H1 (cell line): ENCODE measurements around the gene ARRDC1. TPM values are rescaled to one million over a fixed set of nuclear protein-coding genes. Genes with fewer than 3 reads are reported as not detected.

Source experiments
- ATF2 ChIP-seq: IDR thresholded peaks from 2 replicates; pipeline ENCODE4 v1.6.1; 2012; ENCODE audit warnings: low read length, inconsistent platforms
- GTF2F1 ChIP-seq: IDR thresholded peaks from 2 replicates; pipeline ENCODE4 v1.6.1; 2012; ENCODE audit warnings: low read depth, low read length, improper control_type of control experiment, borderline replicate concordance
- PHF8 ChIP-seq: fragments of 200-600 bp; sonication (generic); conservative IDR thresholded peaks from 2 replicates; pipeline ENCODE4 v1.7.1; 2012; ENCODE audit warnings: low read depth, mild to moderate bottlenecking, inconsistent platforms, low read length, moderate library complexity
- polyA plus RNA-seq, 7 experiments: library from polyadenylated mRNA; depleted of rRNA in 3 of 7; stranded (reverse) in 5 of 7; unstranded in 2 of 7; fragments of >200 nt in 5 of 7; fragments of 200-250 nt in 2 of 7; gene quantifications; 1 replicate in 5 of 7; 2 replicates in 1 of 7; 4 replicates in 1 of 7; pipeline versions ENCODE4 v1.2.1 to v1.2.3, GENCODE V29; 2011 to 2013; ENCODE audit warnings: missing spikeins in 2 of 7, mixed read lengths in 2 of 7
- total RNA-seq: library from RNA; stranded (reverse); fragmentation: NEBNext Ultra II Directional; extraction: Animal tissue kit (Norgen Biotek cat#: 25700); gene quantifications from 2 replicates; pipeline ENCODE4 v1.2.1, GENCODE V29; 2021

Gene ARRDC1
- total and polyA plus RNA-seq, 2 of the 8 experiments (the other 6 are each of a cell fraction or from before 2014, with no cell fraction given): 22.0 to 58.4 TPM

GRCh38 chr9:137642892-137643291 is 37.4 kb downstream of the ARRDC1 start (continued):
- TF ChIP-seq ATF2: no peak
- no peak for TF ChIP-seq PHF8
- TF ChIP-seq GTF2F1: no peak
